GM18909 (cell line): ENCODE measurements around the gene USH1C.

Experiments
- ATAC-seq: cut with Tn5 transposase; IDR thresholded peaks from one replicate; pipeline ENCODE4 v1.9.1; 2021; ENCODE audit warnings: mild to moderate bottlenecking; ENCODE audit not compliant: unreplicated experiment, poor library complexity

The USH1C gene

DNA sequence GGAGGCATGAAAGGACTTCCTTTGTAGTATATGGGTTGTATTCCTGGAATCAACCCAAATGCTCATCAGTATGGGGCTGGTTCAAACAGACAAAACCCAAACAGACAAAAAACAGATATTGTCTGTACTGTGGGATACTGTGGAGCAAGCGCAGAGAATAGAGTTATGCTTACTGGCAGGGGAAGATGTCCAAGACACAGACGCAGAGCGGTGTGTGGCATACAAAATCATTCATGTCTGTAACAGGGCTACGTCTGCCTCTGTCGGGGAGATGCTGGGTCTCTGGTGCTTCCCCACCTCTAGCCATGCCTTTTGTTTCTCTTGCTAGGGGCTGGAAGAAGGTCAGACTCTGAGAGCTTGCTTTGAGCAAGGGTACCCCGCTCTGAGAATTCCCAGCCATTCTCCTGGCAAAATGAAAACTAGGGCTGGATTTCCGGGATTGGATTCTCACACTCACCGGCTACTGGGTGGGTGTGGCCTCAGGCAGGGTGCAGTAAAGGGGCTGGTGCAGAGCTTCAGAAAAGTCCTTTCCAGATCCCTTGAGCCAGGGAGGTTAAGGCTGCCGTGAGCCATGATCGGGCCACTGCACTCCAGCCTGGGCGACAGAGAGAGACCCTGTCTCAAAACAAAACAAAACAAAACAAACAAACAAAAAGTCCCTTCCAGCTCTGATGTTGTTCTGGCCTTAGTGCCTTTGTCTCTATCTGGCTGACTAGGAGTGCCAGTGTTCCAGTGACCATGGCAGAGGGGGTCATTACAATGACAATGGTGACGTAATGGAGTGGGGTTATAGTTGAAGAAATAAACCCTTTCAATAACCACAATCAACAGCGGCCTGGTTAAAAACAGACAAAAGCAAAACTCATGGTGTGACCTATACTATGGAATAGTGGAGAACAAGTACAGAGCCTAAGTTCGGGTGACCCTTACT, 64.7 kb downstream of the USH1C start:
- no peak for ATAC-seq

GRCh38 chr11:17478070-17478469, 66.1 kb downstream of the USH1C start:
- ATAC-seq, result no peak

GRCh38 chr11:17477361-17477760, 66.9 kb downstream of the USH1C start:
- ATAC-seq, result no peak

- no peak for ATAC-seq
Measured at GRCh38 chr11:17477084-17477333, 67.2 kb downstream of the USH1C start.

DNA sequence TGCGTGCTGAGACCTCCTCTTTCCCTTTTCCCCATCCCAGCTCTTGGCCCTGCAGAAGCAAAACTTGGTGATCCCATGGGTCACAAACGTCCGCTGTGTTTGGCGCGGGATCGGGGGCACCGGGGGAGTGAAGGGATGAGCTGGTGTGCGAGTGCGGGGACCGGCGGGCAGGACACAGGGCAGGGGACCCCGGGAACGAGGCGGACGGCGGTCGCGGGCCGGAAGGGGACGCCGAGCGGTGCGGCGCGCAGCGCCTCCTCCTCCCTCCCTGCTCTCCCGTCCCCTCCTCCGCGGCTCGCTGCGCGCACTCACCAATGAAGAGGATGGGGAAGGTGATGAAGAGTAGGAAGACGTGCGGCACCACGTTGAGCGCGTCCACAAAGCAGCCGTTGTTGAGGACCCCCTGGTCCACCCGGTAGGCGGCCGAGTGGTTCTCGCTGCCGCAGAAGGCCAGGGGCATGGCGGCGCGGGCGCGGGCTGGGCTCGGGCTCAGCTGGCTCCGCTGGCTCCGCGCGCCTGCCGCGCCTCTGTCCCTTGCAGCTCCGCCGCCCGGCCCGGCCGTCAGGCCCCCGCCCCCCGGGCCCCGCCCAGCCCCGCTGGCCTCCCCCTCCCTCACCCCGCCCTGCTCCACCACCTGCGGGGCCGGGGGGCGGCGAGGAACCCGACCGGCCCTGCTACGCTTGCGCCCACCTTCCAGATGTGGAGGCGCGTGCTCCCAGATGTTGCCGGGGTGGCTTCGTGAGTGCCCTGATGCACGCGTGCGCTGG, 67.7 kb downstream of the USH1C start, which contains the start of gene ABCC8:
Gene ABCC8 (minus strand): TSS at position 529 of the 767 bp plus-strand sequence. CDS start 69 bp downstream, at position 460.
- no peak for ATAC-seq

- ATAC-seq, result no peak
Measured at GRCh38 chr11:17475666-17476316, 68.4 kb downstream of the USH1C start.

- no peak for ATAC-seq
Measured at GRCh38 chr11:17473071-17473744, 71.0 kb downstream of the USH1C start.

DNA sequence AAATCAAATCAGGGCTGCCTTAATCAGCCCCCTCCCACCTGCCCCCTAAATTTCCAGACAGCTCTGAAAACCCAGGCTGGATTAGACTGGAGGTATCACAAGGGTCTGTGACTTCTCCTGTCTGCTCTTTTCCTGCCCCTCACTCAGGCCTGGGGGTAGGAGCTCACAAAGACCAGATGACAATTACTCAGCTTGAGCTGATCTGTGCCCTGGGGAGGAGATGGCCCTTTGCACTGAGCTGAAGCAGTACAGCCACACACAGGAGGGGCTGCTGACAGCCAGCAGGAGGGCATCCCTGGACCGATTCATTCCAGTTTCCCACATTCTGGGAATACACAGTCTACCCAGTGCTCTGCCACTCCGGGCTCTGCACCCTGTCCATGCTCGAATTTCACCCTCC, 71.7 kb downstream of the USH1C start:
- ATAC-seq, result no peak

DNA sequence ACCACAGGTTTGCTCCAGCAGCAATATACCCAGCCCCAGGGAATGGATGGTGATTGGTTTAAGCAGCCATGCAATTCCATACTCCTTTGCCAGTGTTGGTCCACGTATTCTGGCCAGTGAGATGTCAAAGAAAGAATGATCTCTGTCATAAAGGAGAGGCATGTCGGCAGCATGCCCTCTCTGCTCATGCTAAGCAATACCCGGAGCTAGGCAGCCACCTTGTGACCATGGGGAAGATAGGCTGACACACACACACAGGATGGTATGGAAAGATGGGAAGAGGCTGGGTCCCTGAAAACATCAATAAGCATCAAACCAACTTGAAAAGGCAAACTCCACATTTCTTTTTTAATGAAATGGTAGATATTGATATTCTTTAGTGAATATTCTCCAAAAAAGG, 72.7 kb downstream of the USH1C start:
- ATAC-seq, result no peak

GRCh38 chr11:17469998-17470397, 74.2 kb downstream of the USH1C start:
- ATAC-seq, result no peak

- no peak for ATAC-seq
Measured at GRCh38 chr11:17468122-17468521, 76.1 kb downstream of the USH1C start.

GRCh38 chr11:17463546-17464174, 80.6 kb downstream of the USH1C start:
- ATAC-seq, result no peak

GRCh38 chr11:17462940-17463339, 81.3 kb downstream of the USH1C start:
- no peak for ATAC-seq

DNA sequence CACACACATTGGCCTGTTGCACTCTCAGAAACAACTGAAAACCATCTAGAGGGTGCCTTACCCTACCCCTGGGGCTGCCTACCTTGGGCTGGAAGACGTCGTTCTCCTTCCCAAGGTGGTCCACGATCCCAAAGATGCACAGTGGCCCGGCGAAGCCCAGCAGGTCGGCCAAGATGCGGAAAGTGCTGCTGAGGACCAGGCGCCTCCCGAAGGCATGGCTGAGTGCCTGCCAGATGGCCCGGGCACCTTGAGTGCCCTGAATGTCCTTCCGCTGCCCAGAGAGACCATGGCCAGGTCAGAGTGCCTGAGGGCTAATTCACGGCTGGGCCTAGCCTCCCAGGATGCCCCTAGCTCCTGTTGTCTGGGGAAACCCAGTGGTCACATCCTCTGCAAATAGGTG, 83.8 kb downstream of the USH1C start:
- ATAC-seq, result no peak

DNA sequence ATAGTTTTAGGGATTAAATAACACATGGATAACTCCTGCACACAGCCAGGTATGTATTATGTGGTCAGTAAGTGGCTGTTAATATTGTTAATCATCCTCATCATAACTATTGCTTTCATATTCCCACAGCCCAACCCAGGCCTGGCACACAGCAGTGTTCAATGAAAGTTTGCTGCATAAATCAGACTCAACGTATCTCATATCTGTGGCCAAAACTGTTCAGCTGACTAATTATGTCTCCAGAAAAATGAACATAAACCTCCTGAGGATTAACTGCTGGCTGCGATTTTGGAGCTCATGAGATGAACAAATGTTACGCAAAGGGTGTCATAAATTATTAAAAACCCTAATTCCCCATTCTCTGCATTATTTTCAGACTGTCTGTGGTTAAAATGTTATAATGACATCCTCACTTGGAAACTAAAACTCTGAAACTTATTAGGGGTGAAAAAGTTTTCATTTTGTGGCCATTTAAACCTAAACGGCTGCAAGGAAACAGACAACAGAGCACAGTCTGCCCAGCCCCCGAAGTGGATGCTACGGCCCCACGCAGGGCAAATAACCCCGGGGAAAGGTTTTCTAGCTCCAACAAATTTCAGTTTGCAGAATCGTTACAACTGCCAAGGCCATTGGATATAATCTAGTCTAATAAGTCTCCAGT, 84.8 kb downstream of the USH1C start:
- ATAC-seq, result no peak

GRCh38 chr11:17458268-17458667, 85.9 kb downstream of the USH1C start:
- ATAC-seq, result no peak

- no peak for ATAC-seq
Measured at GRCh38 chr11:17457396-17458173, 86.6 kb downstream of the USH1C start.

DNA sequence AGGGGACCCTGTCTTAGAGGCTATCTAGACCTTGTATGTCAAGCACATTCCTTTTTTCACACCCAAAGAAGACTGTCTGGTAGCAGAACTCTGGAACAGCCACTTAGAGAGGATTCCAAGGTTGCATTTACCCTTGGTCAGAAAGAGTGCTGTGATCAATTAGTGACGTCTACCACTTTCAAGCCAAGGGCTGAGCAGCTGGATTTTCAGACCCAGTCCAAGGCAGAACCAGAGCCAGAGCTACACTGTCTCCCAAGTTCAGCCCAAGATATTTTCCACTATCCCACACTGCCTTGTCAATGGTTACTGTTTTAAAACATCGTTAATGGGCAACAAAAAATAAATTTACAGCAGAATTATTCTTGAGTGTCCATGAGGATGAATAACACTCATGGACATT, 91.5 kb downstream of the USH1C start:
- no peak for ATAC-seq

DNA sequence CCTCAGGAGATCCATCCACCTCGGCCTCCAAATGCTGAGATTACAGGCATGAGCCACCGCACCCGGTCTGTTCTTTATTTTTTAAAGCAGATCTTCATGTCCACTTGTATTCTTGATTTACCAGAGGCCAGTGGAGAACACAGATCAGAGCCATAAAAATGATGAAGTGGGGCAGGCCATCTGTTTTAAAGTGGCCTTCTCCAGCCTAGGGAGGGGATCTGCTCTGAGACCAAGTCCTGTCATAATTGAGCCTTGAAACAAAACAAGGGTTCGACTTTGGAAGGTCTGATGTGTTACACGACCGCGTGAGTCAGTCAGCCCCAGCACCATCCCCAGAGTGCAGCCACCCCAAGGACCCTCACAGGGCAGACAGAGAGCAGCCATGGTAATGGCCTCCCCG, 95.1 kb downstream of the USH1C start:
- ATAC-seq, result no peak
